NCI-H1436 (cell line): ENCODE data around the gene PDZD8.
"Not testable (repeated sequence)": the region's sequence is repeated elsewhere in the genome, so short reads cannot be mapped to it uniquely, and the experiment has no call there.

Experiments used
- DNase-seq: peaks from one replicate; lab custom pipeline; 2025; lab: John Stamatoyannopoulos, UW

PDZD8 gene

GRCh38 chr10:117290872-117291271 lies 84.4 kb downstream of the PDZD8 start:
- not testable (repeated sequence) for DNase-seq

GRCh38 chr10:117284716-117285494 lies 90.3 kb downstream of the PDZD8 start:
- no peak for DNase-seq

- no peak for DNase-seq
Measured at GRCh38 chr10:117277675-117278074, 97.6 kb downstream of the PDZD8 start.

GRCh38 chr10:117275121-117275520 lies 100.1 kb downstream of the PDZD8 start:
- no peak for DNase-seq

- DNase-seq, result no peak
Measured at GRCh38 chr10:117274509-117274908, 100.7 kb downstream of the PDZD8 start.

GRCh38 chr10:117273980-117274379 lies 101.3 kb downstream of the PDZD8 start:
- no peak for DNase-seq

GRCh38 chr10:117272195-117273076 lies 102.8 kb downstream of the PDZD8 start:
- no peak for DNase-seq

GRCh38 chr10:117271427-117271826 lies 103.8 kb downstream of the PDZD8 start:
- no peak for DNase-seq

- DNase-seq, result no peak
Measured at GRCh38 chr10:117268907-117269306, 106.3 kb downstream of the PDZD8 start.

GRCh38 chr10:117268258-117268657 lies 107.0 kb downstream of the PDZD8 start:
- DNase-seq, result no peak

DNA sequence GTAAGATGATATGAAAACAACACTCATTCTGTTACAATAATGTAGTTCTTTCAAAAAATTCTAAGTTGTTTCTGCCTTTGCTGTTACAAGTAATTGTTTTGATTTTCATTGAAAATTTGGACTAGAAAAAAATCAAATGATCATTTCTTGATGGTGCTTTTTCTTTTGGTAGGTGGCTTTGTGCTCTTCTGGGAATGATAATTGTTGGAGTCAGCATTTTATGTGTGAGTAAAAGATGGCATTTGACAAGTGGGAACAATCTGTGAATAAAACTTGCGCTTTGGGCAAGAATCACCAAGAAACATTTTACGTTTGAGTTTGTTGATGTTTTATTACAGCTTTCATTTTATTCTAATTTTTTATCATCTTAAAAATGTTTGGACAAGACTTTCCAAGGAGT lies 108.4 kb downstream of the PDZD8 start:
- DNase-seq, result no peak

- DNase-seq, result no peak
Measured at GRCh38 chr10:117266400-117266799, 108.8 kb downstream of the PDZD8 start.

DNA sequence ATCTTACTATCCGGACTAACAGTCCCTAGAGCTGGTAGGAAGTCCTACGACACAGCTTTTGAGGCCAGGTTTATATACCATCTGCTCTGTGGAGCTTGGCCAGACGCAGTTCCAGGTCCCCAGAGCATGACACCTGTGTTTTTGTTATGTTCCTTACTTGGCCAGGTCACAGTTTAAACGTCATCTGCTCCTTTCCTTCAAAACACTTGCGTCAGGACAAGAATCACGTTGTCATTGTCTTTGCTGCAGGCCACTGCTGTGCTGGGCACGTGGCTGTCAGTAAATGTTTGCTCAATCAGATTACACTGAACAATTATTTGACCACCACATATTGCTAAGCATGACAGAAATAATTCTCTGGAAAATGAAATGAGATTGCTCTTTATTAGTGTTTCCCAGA lies 110.5 kb downstream of the PDZD8 start:
- no peak for DNase-seq

DNA sequence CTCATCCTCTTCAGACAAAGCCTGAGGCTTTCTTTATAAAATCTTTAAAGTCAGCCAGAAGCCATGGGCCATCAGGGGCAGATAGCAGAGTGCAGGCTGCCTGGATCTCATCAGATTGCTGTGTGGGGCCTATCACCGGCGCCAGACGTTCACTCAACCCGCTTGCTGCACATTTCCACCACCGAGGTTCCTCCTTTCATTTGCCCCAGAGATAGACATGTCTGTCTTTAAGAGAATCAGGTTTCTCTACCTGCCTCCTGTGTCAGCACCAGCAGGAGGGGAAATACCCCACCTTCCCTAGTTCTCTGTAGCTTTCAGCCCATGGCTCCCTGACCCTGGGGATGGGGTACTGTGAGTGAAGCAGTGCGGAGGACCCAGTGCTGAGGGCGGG lies 112.3 kb downstream of the PDZD8 start:
- DNase-seq, result no peak

DNA sequence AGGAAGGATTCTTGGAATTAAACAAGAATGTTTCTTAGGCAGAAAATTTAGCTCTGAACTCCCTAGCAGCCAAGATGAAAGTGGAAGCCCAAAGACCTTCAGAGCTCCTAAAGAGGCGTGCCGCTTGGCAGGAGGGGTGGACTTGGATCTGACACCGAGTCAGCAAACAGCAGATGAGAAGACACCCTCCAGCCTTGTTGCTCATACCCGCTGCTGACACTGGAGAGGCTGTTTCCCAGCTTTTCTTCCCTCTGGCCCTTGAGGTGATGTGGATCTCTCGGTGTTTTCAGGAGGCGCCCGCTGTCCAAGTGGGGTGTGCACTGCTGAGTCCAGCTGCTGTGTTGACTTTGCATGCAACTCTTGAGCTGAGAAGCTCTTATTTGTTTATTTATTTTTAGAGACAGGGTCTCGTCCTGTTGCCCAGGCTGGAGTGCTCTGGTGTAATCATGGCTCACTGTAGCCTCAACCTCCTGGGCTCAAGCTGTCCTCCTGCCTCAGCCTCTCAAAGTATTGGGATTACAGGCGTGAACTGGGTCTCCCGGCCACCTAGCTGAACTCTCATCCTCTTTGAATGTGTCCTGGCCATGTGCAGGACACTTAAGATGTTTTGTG lies 112.8 kb downstream of the PDZD8 start:
- no peak for DNase-seq

- no peak for DNase-seq
Measured at GRCh38 chr10:117261501-117261900, 113.7 kb downstream of the PDZD8 start.

GRCh38 chr10:117260084-117260483 lies 115.2 kb downstream of the PDZD8 start:
- DNase-seq, result no peak

DNA sequence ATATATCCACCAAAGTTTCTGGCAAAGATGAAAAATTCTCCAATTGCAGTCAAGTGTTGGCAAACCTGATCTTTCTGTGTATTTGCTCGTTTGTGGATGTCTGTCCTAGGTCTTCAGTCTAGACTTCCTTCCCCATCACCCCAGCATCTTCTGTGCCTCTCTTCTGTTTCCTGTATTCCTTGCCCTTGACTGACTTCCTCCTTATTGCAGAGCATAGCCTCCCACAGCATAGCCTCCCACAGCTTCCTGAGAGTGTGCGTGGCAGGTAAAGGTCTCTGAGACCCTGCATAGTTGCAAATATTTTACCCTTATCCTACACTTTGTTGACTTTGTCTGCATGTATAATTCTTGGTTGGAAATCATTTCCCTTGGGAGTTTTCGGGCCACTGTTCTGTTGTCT lies 116.0 kb downstream of the PDZD8 start:
- no peak for DNase-seq

DNA sequence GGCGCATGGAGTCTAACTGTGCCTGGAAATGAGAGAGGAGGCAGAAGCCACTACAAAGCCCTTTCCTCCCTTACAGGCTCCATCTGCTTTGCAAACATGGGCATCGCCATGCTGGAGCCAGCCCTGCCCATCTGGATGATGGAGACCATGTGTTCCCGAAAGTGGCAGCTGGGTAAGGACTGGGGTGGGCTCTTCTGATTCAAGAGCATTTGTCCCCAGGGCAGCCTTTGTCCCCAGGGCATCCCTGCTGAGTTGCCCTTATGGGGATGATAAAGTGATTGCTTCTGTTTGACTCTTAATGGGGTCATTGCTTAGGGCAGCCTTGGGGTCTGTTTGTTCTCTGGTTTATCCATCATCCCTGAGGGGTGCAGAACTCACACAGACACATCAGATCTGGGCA lies 117.5 kb downstream of the PDZD8 start:
- no peak for DNase-seq

DNA sequence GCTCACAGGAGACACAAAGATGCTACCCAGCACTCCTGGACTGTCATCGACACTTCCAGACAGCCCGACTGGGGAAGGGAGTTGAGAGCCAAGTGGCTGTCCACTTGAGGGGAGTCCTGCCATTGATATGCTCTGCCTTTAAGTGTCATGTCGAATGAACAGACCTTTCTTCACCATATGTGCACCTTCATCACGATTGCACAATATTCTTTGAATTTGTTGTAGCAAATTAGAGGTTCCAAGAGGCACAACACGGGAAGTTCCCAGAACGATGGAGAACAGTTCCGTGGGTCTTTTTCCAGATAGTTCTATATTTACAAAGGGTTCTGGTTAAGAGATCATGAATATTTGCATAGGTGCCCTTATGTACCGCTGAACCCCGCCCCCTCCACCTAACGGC lies 118.3 kb downstream of the PDZD8 start:
- DNase-seq, result no peak

GRCh38 chr10:117255835-117256460 lies 119.3 kb downstream of the PDZD8 start:
- no peak for DNase-seq
